H9 (cell line): ENCODE data around the gene TSPAN1. TPM values are rescaled to one million over a fixed set of nuclear protein-coding genes. Genes with fewer than 3 reads are reported as not detected.

Experiments used
- DNase-seq: peaks from one replicate; pipeline ENCODE4 v3.0.0-alpha.2; 2017
- H2AFZ ChIP-seq: one replicate; pipeline ENCODE4 v1.6.1; 2013; ENCODE audit warnings: mild to moderate bottlenecking, low read length, control low read depth, moderate library complexity
- H2AK5ac ChIP-seq: 2 replicates; pipeline ENCODE4 v1.6.1; 2013; ENCODE audit warnings: low read length, control low read depth, mixed read lengths; ENCODE audit not compliant: insufficient read length
- H2BK120ac ChIP-seq: one replicate; pipeline ENCODE4 v1.6.1; 2013; ENCODE audit warnings: low read depth, mild to moderate bottlenecking, low read length, control low read depth, inconsistent platforms; ENCODE audit not compliant: poor library complexity, severe bottlenecking
- H2BK12ac ChIP-seq: 2 replicates; pipeline ENCODE4 v1.6.1; 2013; ENCODE audit warnings: low read length, control low read depth, mixed read lengths, low read depth; ENCODE audit not compliant: insufficient read length
- H2BK15ac ChIP-seq: 2 replicates; pipeline ENCODE4 v1.6.1; 2013; ENCODE audit warnings: low read depth, low read length, control low read depth
- H2BK20ac ChIP-seq: one replicate; pipeline ENCODE4 v1.6.1; 2013; ENCODE audit warnings: low read depth, mild to moderate bottlenecking, low read length, control low read depth, inconsistent platforms; ENCODE audit not compliant: poor library complexity, severe bottlenecking
- H2BK5ac ChIP-seq: 2 replicates; pipeline ENCODE4 v1.6.1; 2013; ENCODE audit warnings: low read length, control low read depth, mixed read lengths; ENCODE audit not compliant: insufficient read length
- H3K14ac ChIP-seq: 2 replicates; pipeline ENCODE4 v1.6.1; 2013; ENCODE audit warnings: low read length, control low read depth; ENCODE audit not compliant: insufficient read depth
- H3K18ac ChIP-seq: 2 replicates; pipeline ENCODE4 v1.6.1; 2013; ENCODE audit warnings: low read depth, mild to moderate bottlenecking, mixed read lengths, low read length, control low read depth; ENCODE audit not compliant: insufficient read length
- H3K23ac ChIP-seq: 2 replicates; pipeline ENCODE4 v1.6.1; 2013; ENCODE audit warnings: low read length, control low read depth, mixed read lengths, low read depth; ENCODE audit not compliant: insufficient read length
- H3K23me2 ChIP-seq: 2 replicates; pipeline ENCODE4 v1.6.1; 2013; ENCODE audit warnings: low read depth, mild to moderate bottlenecking, mixed read lengths, low read length, control low read depth; ENCODE audit not compliant: insufficient read length, poor library complexity, severe bottlenecking
- H3K27ac ChIP-seq: 2 replicates; pipeline ENCODE4 v1.5.1; 2013; ENCODE audit warnings: low read length, control low read depth, mixed read lengths, low read depth; ENCODE audit not compliant: insufficient read length
- H3K27me3 ChIP-seq: 2 replicates; pipeline ENCODE4 v1.6.1; 2013; ENCODE audit warnings: low read length, control low read depth, inconsistent platforms; ENCODE audit not compliant: insufficient read depth
- H3K4ac ChIP-seq: 2 replicates; pipeline ENCODE4 v1.6.1; 2013; ENCODE audit warnings: low read depth, mild to moderate bottlenecking, control low read depth, inconsistent platforms, low read length, moderate library complexity
- H3K4me1 ChIP-seq: 2 replicates; pipeline ENCODE4 v1.6.1; 2013; ENCODE audit warnings: low read length, control low read depth, inconsistent platforms; ENCODE audit not compliant: insufficient read depth
- H3K4me2 ChIP-seq: 2 replicates; pipeline ENCODE4 v1.6.1; 2013; ENCODE audit warnings: low read length, control low read depth, mixed read lengths; ENCODE audit not compliant: insufficient read length, insufficient read depth
- H3K56ac ChIP-seq: 2 replicates; pipeline ENCODE4 v1.6.1; 2013; ENCODE audit warnings: low read depth, mild to moderate bottlenecking, mixed read lengths, low read length, control low read depth; ENCODE audit not compliant: insufficient read length
- H3K79me1 ChIP-seq: 2 replicates; pipeline ENCODE4 v1.6.1; 2013; ENCODE audit warnings: low read depth, mild to moderate bottlenecking, moderate library complexity, low read length, control low read depth, inconsistent platforms; ENCODE audit not compliant: insufficient read depth, poor library complexity, severe bottlenecking
- H3K79me2 ChIP-seq: 2 replicates; pipeline ENCODE4 v1.6.1; 2013; ENCODE audit warnings: low read length, control low read depth, inconsistent platforms; ENCODE audit not compliant: insufficient read depth
- H3K9ac ChIP-seq: 2 replicates; pipeline ENCODE4 v1.6.1; 2013; ENCODE audit warnings: low read length, control low read depth, mixed read lengths; ENCODE audit not compliant: insufficient read length; ENCODE audit errors: extremely low read depth
- H3K9me3 ChIP-seq: one replicate; pipeline ENCODE4 v1.6.1; 2013; ENCODE audit warnings: low read depth, low read length, inconsistent platforms; ENCODE audit not compliant: control insufficient read depth
- H3T11ph ChIP-seq: one replicate; pipeline ENCODE4 v1.6.1; 2013; ENCODE audit warnings: mild to moderate bottlenecking, low read length, control low read depth, inconsistent platforms
- H4K20me1 ChIP-seq: one replicate; pipeline ENCODE4 v1.6.1; 2013; ENCODE audit not compliant: control insufficient read depth, insufficient read length, insufficient read depth
- H4K5ac ChIP-seq: 2 replicates; pipeline ENCODE4 v1.6.1; 2013; ENCODE audit warnings: low read depth, mild to moderate bottlenecking, mixed read lengths, low read length, control low read depth; ENCODE audit not compliant: insufficient read length
- H4K8ac ChIP-seq: replicated peaks from 2 replicates; pipeline ENCODE4 v1.6.1; 2013; ENCODE audit warnings: low read length, control low read depth, mixed read lengths, low read depth; ENCODE audit not compliant: insufficient read length
- H4K91ac ChIP-seq: 2 replicates; pipeline ENCODE4 v1.6.1; 2013; ENCODE audit warnings: low read depth, mild to moderate bottlenecking, moderate library complexity, mixed read lengths, low read length, control low read depth; ENCODE audit not compliant: insufficient read length
- H3K27ac Mint-ChIP-seq, 3 experiments: 2 replicates in 2 of 3; 3 replicates in 1 of 3; pipeline ENCODE4 v1.8.0; 2020 to 2021; ENCODE audit warnings: mixed read lengths in 3 of 3, mild to moderate bottlenecking in 1 of 3, moderate library complexity in 1 of 3
- H3K27me3 Mint-ChIP-seq: 2 replicates; pipeline ENCODE4 v1.8.0; 2021; ENCODE audit warnings: low read depth, mild to moderate bottlenecking, moderate library complexity, mixed read lengths
- H3K36me3 Mint-ChIP-seq, 3 experiments: 2 replicates in 2 of 3; 3 replicates in 1 of 3; pipeline ENCODE4 v1.8.0; 2020 to 2021; ENCODE audit warnings: low read depth in 3 of 3, mixed read lengths in 3 of 3; ENCODE audit not compliant: insufficient read depth in 1 of 3
- H3K4me1 Mint-ChIP-seq, 2 experiments: 2 replicates each; pipeline ENCODE4 v1.8.0; 2020; ENCODE audit warnings: mixed read lengths in 2 of 2
- H3K4me3 Mint-ChIP-seq, 2 experiments: 2 replicates in 1 of 2; 3 replicates in 1 of 2; pipeline ENCODE4 v1.8.0; 2020 to 2021; ENCODE audit warnings: mild to moderate bottlenecking in 2 of 2, mixed read lengths in 2 of 2, moderate library complexity in 1 of 2
- H3K9me3 Mint-ChIP-seq, 2 experiments: 2 replicates in 1 of 2; 3 replicates in 1 of 2; pipeline ENCODE4 v1.8.0; 2020; ENCODE audit warnings: mild to moderate bottlenecking in 2 of 2, mixed read lengths in 2 of 2, moderate library complexity in 1 of 2
- CTCF ChIP-seq: fragments of 200-600 bp; sonication (generic); conservative IDR thresholded peaks from 3 replicates; pipeline ENCODE4 v1.8.0; 2021; ENCODE audit warnings: antibody characterized with exemption, mild to moderate bottlenecking
- WGBS: extraction: QIAGEN DNeasy Blood & Tissue Kit; methylation state at CpG from one replicate; pipeline ENCODE4 v1.1.7; 2013; ENCODE audit warnings: missing lambda C conversion rate, low lambda C conversion rate, mixed read lengths; ENCODE audit not compliant: insufficient read length; ENCODE audit errors: extremely low coverage; 5-methylcytosine and 5-hydroxymethylcytosine counted together
- total RNA-seq: library from RNA; stranded (reverse); gene quantifications from 2 replicates; pipeline ENCODE4 v1.2.1, GENCODE V29; 2021

Gene TSPAN1
- total RNA-seq, 1 experiment from 2014 or later, result not detected

DNA sequence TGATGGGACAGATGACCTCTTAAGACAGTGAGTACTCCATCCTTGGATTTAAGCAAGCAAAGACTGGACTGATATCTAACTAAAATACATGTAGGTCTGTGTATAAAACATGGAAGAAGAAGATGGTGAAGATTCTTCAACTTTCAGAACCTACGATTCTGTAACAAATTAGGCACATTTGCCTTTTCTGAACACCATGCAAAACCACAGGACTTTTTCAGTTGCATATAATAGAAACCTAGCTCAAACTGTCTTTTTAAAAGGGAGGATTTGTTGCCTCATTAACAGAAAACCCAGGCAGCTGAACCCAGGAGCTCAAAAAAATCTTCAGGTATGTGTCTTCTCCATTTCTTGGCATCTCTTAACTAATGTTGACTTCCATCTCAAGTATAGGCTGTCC, 14.7 kb upstream of the TSPAN1 start:
- no peak overlapping the region for H2AFZ ChIP-seq
- DNase-seq, result no peak
- no peak overlapping the region for H3K4me2 ChIP-seq
- no peak overlapping the region for H4K91ac ChIP-seq
- no peak overlapping the region for H2BK120ac ChIP-seq
- H3K56ac ChIP-seq, result no peak overlapping the region
- no peak overlapping the region for H2BK5ac ChIP-seq
- Mint-ChIP-seq H3K27ac (no peak overlapping the region), H3K4me3 (no peak overlapping the region), H3K4me1 (no peaks in the 10 kb centered on the region), H3K9me3 (no peaks in the 10 kb centered on the region), H3K27me3 (peaks cover 5% of the 10 kb centered on the region; the same call in 1 of the 2 replicates), H3K36me3 (no peaks in the 10 kb centered on the region)
- H4K8ac ChIP-seq, result no peak overlapping the region
- no peaks in the 10 kb centered on the region for H3K9me3 ChIP-seq
- no peak overlapping the region for H3K4ac ChIP-seq
- H2BK20ac ChIP-seq, result no peak overlapping the region
- no peaks in the 10 kb centered on the region for H4K20me1 ChIP-seq
- H2BK15ac ChIP-seq, result no peak overlapping the region
- H3K79me2 ChIP-seq, result no peaks in the 10 kb centered on the region
- H2AK5ac ChIP-seq, result no peak overlapping the region
- no peak overlapping the region for H3T11ph ChIP-seq
- no peaks in the 10 kb centered on the region for H3K79me1 ChIP-seq
- H4K5ac ChIP-seq, result no peak overlapping the region
- no peaks in the 10 kb centered on the region for H3K27me3 ChIP-seq
- no peak overlapping the region for H3K27ac ChIP-seq
- no peak overlapping the region for H3K18ac ChIP-seq
- no peaks in the 10 kb centered on the region for H3K23me2 ChIP-seq
- no peak for TF ChIP-seq CTCF
- H3K9ac ChIP-seq, result no peak overlapping the region
- H2BK12ac ChIP-seq, result no peak overlapping the region
- H3K4me1 ChIP-seq, result no peaks in the 10 kb centered on the region
- no peak overlapping the region for H3K23ac ChIP-seq
- no CpG with 5 or more reads among the region's 1 CpG for WGBS
- H3K14ac ChIP-seq, result no peak overlapping the region
